GM12878 (cell line): ENCODE data around the gene HOXC12. TPM values are rescaled to one million over a fixed set of nuclear protein-coding genes. Genes with fewer than 3 reads are reported as not detected.

Source experiments
- ATAC-seq: fragments of 200-7000 bp; cut with Tn5 transposase; 3 replicates; pipeline ENCODE4 v1.9.1; 2020; ENCODE audit warnings: mild to moderate bottlenecking, moderate library complexity
- BruUV-seq: library from RNA; stranded (reverse); fragments of 400-500 nt; replicated peaks from 2 replicates; lab custom pipeline; 2021; lab: Mats Ljungman, UMichigan
- CTCF ChIA-PET: fragments of 300-600 bp; sonication (Branson Sonifier 250); formaldehyde crosslinking; extraction: SDS; loops from one replicate; lab custom pipeline; 2021; ENCODE audit warnings: inconsistent platforms; lab: Yijun Ruan, JAX
- POLR2A ChIA-PET: fragments of 350-600 bp; formaldehyde crosslinking; extraction: SDS; loops from one replicate; lab custom pipeline; 2021; ENCODE audit warnings: inconsistent platforms; lab: Charles Lee
- RAD21 ChIA-PET: fragments of 300-600 bp; sonication (Branson Sonifier 250); formaldehyde crosslinking; loops from one replicate; lab custom pipeline; 2023; ENCODE audit warnings: antibody characterized with exemption; ENCODE audit not compliant: unreplicated experiment; lab: Charles Lee
- SMC1A ChIA-PET: fragments of 300-600 bp; sonication (Branson Sonifier 250); formaldehyde crosslinking; loops from one replicate; lab custom pipeline; 2023; ENCODE audit not compliant: unreplicated experiment, uncharacterized antibody; lab: Charles Lee
- DNase-seq: peaks from one replicate; pipeline ENCODE4 v3.0.0-alpha.2; 2011; ENCODE audit warnings: low read depth, low spot score
- FAIRE-seq: peaks from 3 replicates; lab custom pipeline; 2011; peaks lifted over from hg19 to GRCh38; lab: Jason Lieb, UNC
- H2AFZ ChIP-seq: 2 replicates; pipeline ENCODE4 v1.6.0; 2011; ENCODE audit warnings: low read depth, low read length, control low read depth; ENCODE audit not compliant: control insufficient read depth
- H3K27ac ChIP-seq: 2 replicates; pipeline ENCODE4 v1.5.1; 2011; ENCODE audit warnings: control low read depth; ENCODE audit not compliant: control insufficient read depth, insufficient read depth
- H3K27me3 ChIP-seq, 2 experiments: replicated peaks in 1 of 2; 2 replicates each; pipeline versions ENCODE4 v1.6.0 to v1.6.1; 2011; ENCODE audit warnings: low read length in 1 of 2; ENCODE audit not compliant: control insufficient read depth in 2 of 2, insufficient read depth in 2 of 2
- H3K36me3 ChIP-seq, 2 experiments: 2 replicates each; pipeline ENCODE4 v1.5.1; 2011; ENCODE audit warnings: low read length in 1 of 2; ENCODE audit not compliant: control insufficient read depth in 2 of 2, insufficient read depth in 2 of 2
- H3K4me1 ChIP-seq: 2 replicates; pipeline ENCODE4 v1.6.1; 2011; ENCODE audit warnings: mild to moderate bottlenecking, low read length, moderate library complexity, mixed read lengths; ENCODE audit not compliant: control insufficient read depth, insufficient read depth
- H3K4me2 ChIP-seq: 2 replicates; pipeline ENCODE4 v1.6.0; 2011; ENCODE audit warnings: control low read depth; ENCODE audit not compliant: control insufficient read depth, insufficient read depth
- H3K4me3 ChIP-seq: fragments of 200-600 bp; sonication (generic); 2 replicates; pipeline ENCODE4 v1.5.1; 2016
- H3K79me2 ChIP-seq: 2 replicates; pipeline ENCODE4 v1.6.0; 2011; ENCODE audit warnings: low read length; ENCODE audit not compliant: control insufficient read depth, insufficient read depth
- H3K9ac ChIP-seq: 2 replicates; pipeline ENCODE4 v1.8.0; 2011; ENCODE audit warnings: low read length, control low read depth, mixed read lengths; ENCODE audit not compliant: control insufficient read depth, insufficient read depth
- H3K9me3 ChIP-seq: replicated peaks from 3 replicates; pipeline ENCODE4 v1.5.1; 2011; ENCODE audit warnings: mild to moderate bottlenecking, low read length; ENCODE audit not compliant: control insufficient read depth, insufficient read depth
- H4K20me1 ChIP-seq: 2 replicates; pipeline ENCODE4 v1.6.0; 2011; ENCODE audit not compliant: control insufficient read depth, insufficient read depth
- BMI1 ChIP-seq: fragments of 450-650 bp; IDR thresholded peaks from 2 replicates; pipeline ENCODE4 v1.6.1; 2016; ENCODE audit warnings: mild to moderate bottlenecking, moderate library complexity, borderline replicate concordance
- CEBPB ChIP-seq, 2 experiments: fragments of 150-350 bp in 1 of 2; IDR thresholded peaks; 2 replicates each; pipeline ENCODE4 v1.6.1; 2012 to 2014; ENCODE audit warnings: low read depth in 2 of 2, low read length in 2 of 2, borderline replicate concordance in 1 of 2, inconsistent platforms in 1 of 2
- EZH2 ChIP-seq: IDR thresholded peaks from 2 replicates; pipeline ENCODE4 v1.6.1; 2012; ENCODE audit warnings: low read depth, mild to moderate bottlenecking, control low read depth, inconsistent platforms, low read length, borderline replicate concordance; ENCODE audit not compliant: control insufficient read depth
- WGBS: methylation state at CpG from one replicate; pipeline ENCODE4 v1.1.6; 2016; ENCODE audit warnings: low lambda C conversion rate; ENCODE audit not compliant: insufficient replicate concordance, insufficient coverage; ENCODE audit errors: missing lambda C conversion rate; 5-methylcytosine and 5-hydroxymethylcytosine counted together
- in situ Hi-C: fragments of 300-500 bp; cut with MboI; formaldehyde crosslinking; loops from 9 replicates; pipeline ENCODE4 v1.14.3; 2018; ENCODE audit warnings: mixed read lengths
- intact Hi-C: fragments of 100-400 bp; cut with micrococcal nuclease; formaldehyde crosslinking; loops from one replicate; pipeline ENCODE4 v1.14.2; 2022; ENCODE audit not compliant: unreplicated experiment
- polyA plus RNA-seq, 11 experiments: library from polyadenylated mRNA; depleted of rRNA in 4 of 11; unstranded in 6 of 11; stranded (reverse) in 5 of 11; fragments of >200 nt; fragmentation: Nextera tagmentation in 4 of 11; fragmentation: Illumina TruSeq in 1 of 11; extraction: Ambion mirVana in 4 of 11; extraction: Trizol in 1 of 11; gene quantifications; 1 replicate in 1 of 11; 2 replicates in 10 of 11; pipeline versions ENCODE4 v1.2.1 to v1.2.3, GENCODE V29; 2011 to 2016; ENCODE audit warnings: inconsistent platforms in 2 of 11, missing spikeins in 2 of 11, low read depth in 1 of 11
- total RNA-seq, 4 experiments: library from RNA; depleted of rRNA in 3 of 4; stranded (reverse); fragments of >200 nt in 3 of 4; fragmentation: Illumina TruSeq in 1 of 4; extraction: Trizol in 1 of 4; gene quantifications; 2 replicates each; pipeline versions ENCODE4 v1.2.1 to v1.2.3, GENCODE V29; 2013 to 2021
- TF ChIP-seq, protein P1 (sequence below): IDR thresholded peaks from 2 replicates; pipeline ENCODE4 v1.6.1; 2011; ENCODE audit warnings: low read depth, low read length, improper control_type of control experiment, borderline replicate concordance

HOXC12 gene
- total and polyA plus RNA-seq, 10 of the 15 experiments (the other 5 are each of a cell fraction or from before 2014, with no cell fraction given) = not detected

DNA sequence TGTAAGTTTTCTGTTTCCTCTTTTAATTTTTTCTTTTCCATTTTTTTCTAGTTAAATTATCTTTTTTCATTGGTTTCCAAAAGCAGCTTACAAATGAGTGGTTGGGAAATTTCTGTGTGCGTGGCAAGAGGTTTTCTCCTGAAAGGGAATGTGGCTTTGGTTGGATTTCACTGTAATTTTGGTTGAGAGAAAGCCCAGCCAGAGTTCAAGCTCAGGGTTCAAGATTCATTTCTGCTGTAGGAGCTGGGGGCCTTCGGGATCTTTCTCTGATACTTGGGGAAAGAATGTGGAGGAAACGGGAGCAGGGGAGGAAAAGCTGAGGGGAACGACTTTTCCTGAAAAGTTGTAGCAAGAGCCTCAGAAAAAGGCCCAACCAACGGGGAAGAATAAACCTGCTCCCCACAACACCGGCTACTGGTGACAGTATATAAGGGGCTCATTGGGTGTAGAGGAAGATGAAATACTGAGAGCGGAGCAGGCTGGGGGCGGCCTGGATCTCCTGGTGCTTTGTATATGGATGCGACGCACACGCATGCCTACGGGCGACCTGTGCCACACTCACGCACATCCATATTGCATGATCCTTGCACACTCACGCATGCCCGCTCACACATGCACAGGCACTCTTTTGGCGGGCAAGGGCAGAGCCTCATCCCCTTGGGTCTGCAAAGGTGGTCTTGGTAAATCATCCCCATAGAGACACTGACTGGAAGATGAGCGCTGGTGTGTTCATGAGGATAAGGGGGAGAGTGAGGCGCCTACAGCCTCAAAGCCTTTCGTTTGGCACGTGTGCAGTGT, 32.2 kb downstream of the HOXC12 start:
- no peak for ATAC-seq
- TF ChIP-seq EZH2 (0 out of 2 replicates have a peak, but pooled peaks have one; percentile 38), BMI1 (peak; percentile 28; the same call in 1 of the 2 replicates), CEBPB (IDR thresholded peaks at IDR 0.05; ENCODE audit: borderline replicate concordance in 1 of 2, low read depth in 2 of 2, low read length in 2 of 2) (no peak)
- TF ChIP-seq, protein P1, sequence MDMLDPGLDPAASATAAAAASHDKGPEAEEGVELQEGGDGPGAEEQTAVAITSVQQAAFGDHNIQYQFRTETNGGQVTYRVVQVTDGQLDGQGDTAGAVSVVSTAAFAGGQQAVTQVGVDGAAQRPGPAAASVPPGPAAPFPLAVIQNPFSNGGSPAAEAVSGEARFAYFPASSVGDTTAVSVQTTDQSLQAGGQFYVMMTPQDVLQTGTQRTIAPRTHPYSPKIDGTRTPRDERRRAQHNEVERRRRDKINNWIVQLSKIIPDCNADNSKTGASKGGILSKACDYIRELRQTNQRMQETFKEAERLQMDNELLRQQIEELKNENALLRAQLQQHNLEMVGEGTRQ = no peak
- ChIA-PET CTCF (interaction anchor here (0.8 to 5.5 kb wide), 16 partner anchors 11 to 230 kb away, joined by 3 to 54 read pairs (median 5); partner anchors contain the start of genes HOXC8 and HOXC9), SMC1A (interaction anchor here (1.1 to 4.5 kb wide), 8 partner anchors 9 to 230 kb away, joined by 3 to 29 read pairs (median 5); partner anchors contain the start of gene HOXC9), RAD21 (interaction anchor here (0.8 to 3.3 kb wide), 7 partner anchors 11 to 234 kb away, joined by 3 to 14 read pairs (median 4); partner anchors contain the start of genes HOXC5 and SMUG1), POLR2A (interaction anchor here (0.6 to 1.2 kb wide), 2 partner anchors 9 to 12 kb away, joined by 3 read pairs; no protein-coding TSS in a partner anchor)
- no peaks in the 10 kb centered on the region for H3K36me3 ChIP-seq
- H2AFZ ChIP-seq = no peak overlapping the region
- H3K4me3 ChIP-seq = no peak overlapping the region
- peaks cover 33 to 59% of the 10 kb centered on the region in 2 experiments for H3K27me3 ChIP-seq
- 31% methylated on average over 21 of the region's 21 CpGs for WGBS
- H3K27ac ChIP-seq = no peak overlapping the region
- H4K20me1 ChIP-seq = peaks cover 3% of the 10 kb centered on the region; the same call in 1 of the 2 replicates
- BruUV-seq = no TSS peak
- no peak overlapping the region for H3K4me2 ChIP-seq
- peaks cover 15% of the 10 kb centered on the region for H3K4me1 ChIP-seq
- DNase-seq = no peak
- H3K9me3 ChIP-seq = no peaks in the 10 kb centered on the region
- intact Hi-C loops (loop anchor here (5.0 to 10.0 kb wide), 3 partner anchors 192 to 282 kb away; no protein-coding TSS in a partner anchor), in situ Hi-C loops (no loop called here)
- H3K79me2 ChIP-seq = no peaks in the 10 kb centered on the region
- FAIRE-seq = no peak
- no peak overlapping the region for H3K9ac ChIP-seq
